Astrocyte of the cerebellum (primary cell): Measurements from ENCODE around the gene KCNK4.
"Not testable (repeated sequence)": the region's sequence is repeated elsewhere in the genome, so short reads cannot be mapped to it uniquely, and the experiment has no call there.

Experiments used
- DNase-seq: peaks from one replicate; pipeline ENCODE4 v3.0.0-alpha.2; 2011; ENCODE audit warnings: low read depth
- H3K4me3 ChIP-seq: 2 replicates; pipeline ENCODE4 v1.5.1; 2011; ENCODE audit warnings: mild to moderate bottlenecking, low read depth, low read length, moderate library complexity
- CTCF ChIP-seq: IDR thresholded peaks from 2 replicates; pipeline ENCODE4 v1.5.1; 2012; ENCODE audit warnings: low read length, low read depth, moderate library complexity, mild to moderate bottlenecking; ENCODE audit errors: missing control alignments
- in situ Hi-C: cut with HindIII; loops from 2 replicates; pipeline ENCODE4 v1.10.0; 2017; ENCODE audit warnings: low sequenced_read_pairs

The KCNK4 gene

GRCh38 chr11:64312947-64313346 is 21.8 kb downstream of the KCNK4 start:
- H3K4me3 ChIP-seq, result no peak overlapping the region
- in situ Hi-C loops, result no loop called here
- no peak for TF ChIP-seq CTCF
- DNase-seq, result no peak

- DNase-seq, result no peak
- in situ Hi-C loops, result no loop called here
- no peak for TF ChIP-seq CTCF
- no peak overlapping the region for H3K4me3 ChIP-seq
Measured at GRCh38 chr11:64313491-64314145, 22.5 kb downstream of the KCNK4 start.

- DNase-seq, result no peak
- peak; percentile 19 for TF ChIP-seq CTCF
- in situ Hi-C loops, result no loop called here
- H3K4me3 ChIP-seq, result no peak overlapping the region
Measured at GRCh38 chr11:64314146-64314804, 23.2 kb downstream of the KCNK4 start.

- H3K4me3 ChIP-seq, result no peak overlapping the region
- in situ Hi-C loops, result no loop called here
- no peak for DNase-seq
- no peak for TF ChIP-seq CTCF
Measured at GRCh38 chr11:64314805-64315561, 23.9 kb downstream of the KCNK4 start.

- in situ Hi-C loops, H3K4me3 ChIP-seq, DNase-seq: not testable (repeated sequence)
Measured at GRCh38 chr11:64315667-64316526, 24.8 kb downstream of the KCNK4 start.

- DNase-seq, result no peak
- H3K4me3 ChIP-seq, result peak overlapping the region; percentile 90
Measured at GRCh38 chr11:64316672-64317324, 25.7 kb downstream of the KCNK4 start.

More at GRCh38 chr11:64316672-64317324, 25.7 kb downstream of the KCNK4 start:
- TF ChIP-seq CTCF, result no peak
- in situ Hi-C loops, result no loop called here
